SK-N-SH treated with all-trans-retinoic acid at 6 μM for 48 hours (cell line): ENCODE measurements around the gene CYTIP.

ENCODE experiments used
- ATAC-seq: fragments of 200-7000 bp; cut with Tn5 transposase; 3 replicates; pipeline ENCODE4 v1.9.1; 2020; ENCODE audit warnings: mild to moderate bottlenecking, moderate library complexity
- ARNTL ChIP-seq: fragments of 450-650 bp; formaldehyde crosslinking; IDR thresholded peaks from 2 replicates; pipeline ENCODE4 v1.5.0; 2020; ENCODE audit warnings: low read depth, mild to moderate bottlenecking, moderate library complexity, borderline replicate concordance
- ESRRG ChIP-seq: fragments of 250-450 bp; sonication (Bioruptor Pico); IDR thresholded peaks from 2 replicates; pipeline ENCODE4 v1.6.1; 2021; ENCODE audit warnings: mild to moderate bottlenecking
- GLIS3 ChIP-seq: fragments of 250-450 bp; sonication (Bioruptor Pico); IDR thresholded peaks from 2 replicates; pipeline ENCODE4 v1.5.0; 2020; ENCODE audit warnings: mild to moderate bottlenecking, moderate library complexity
- ISL1 ChIP-seq: fragments of 250-450 bp; sonication (Bioruptor Pico); IDR thresholded peaks from 2 replicates; pipeline ENCODE4 v2.1.2; 2022; ENCODE audit warnings: mild to moderate bottlenecking, moderate library complexity
- OSR1 ChIP-seq: fragments of 250-450 bp; sonication (Bioruptor Pico); IDR thresholded peaks from 2 replicates; pipeline ENCODE4 v1.8.0; 2022; ENCODE audit warnings: moderate library complexity, mild to moderate bottlenecking, inconsistent platforms
- PPARA ChIP-seq: fragments of 250-450 bp; sonication (Bioruptor Pico); IDR thresholded peaks from 2 replicates; pipeline ENCODE4 v1.5.0; 2020; ENCODE audit warnings: mild to moderate bottlenecking, borderline replicate concordance
- RARB ChIP-seq: fragments of 250-450 bp; sonication (Bioruptor Pico); IDR thresholded peaks from 2 replicates; pipeline ENCODE4 v1.8.0; 2021; ENCODE audit warnings: mild to moderate bottlenecking, moderate library complexity
- SNAI2 ChIP-seq: fragments of 250-450 bp; sonication (Bioruptor Pico); IDR thresholded peaks from 2 replicates; pipeline ENCODE4 v1.5.0; 2020; ENCODE audit warnings: mild to moderate bottlenecking, moderate library complexity
- TCF4 ChIP-seq: fragments of 250-450 bp; sonication (Bioruptor Pico); IDR thresholded peaks from 2 replicates; pipeline ENCODE4 v1.8.0; 2021; ENCODE audit warnings: mild to moderate bottlenecking, moderate library complexity, borderline replicate concordance
- TOX ChIP-seq: fragments of 250-450 bp; sonication (Bioruptor Pico); IDR thresholded peaks from 2 replicates; pipeline ENCODE4 v1.8.0; 2021; ENCODE audit warnings: mild to moderate bottlenecking, moderate library complexity, borderline replicate concordance
- ZC3H10 ChIP-seq: fragments of 250-450 bp; sonication (Bioruptor Pico); IDR thresholded peaks from 2 replicates; pipeline ENCODE4 v1.5.1; 2021; ENCODE audit warnings: mild to moderate bottlenecking, moderate library complexity
- ZFP3 ChIP-seq: fragments of 250-450 bp; sonication (Bioruptor Pico); IDR thresholded peaks from 2 replicates; pipeline ENCODE4 v1.5.0; 2020; ENCODE audit warnings: mild to moderate bottlenecking, moderate library complexity
- ZFP30 ChIP-seq: fragments of 450-650 bp; formaldehyde crosslinking; IDR thresholded peaks from 2 replicates; pipeline ENCODE4 v1.5.0; 2022; ENCODE audit warnings: mild to moderate bottlenecking, moderate library complexity
- ZNF565 ChIP-seq: fragments of 450-650 bp; formaldehyde crosslinking; conservative IDR thresholded peaks from 2 replicates; pipeline ENCODE4 v1.5.0; 2020; ENCODE audit warnings: low read depth, mild to moderate bottlenecking, moderate library complexity
- ZNF70 ChIP-seq: fragments of 450-650 bp; formaldehyde crosslinking; IDR thresholded peaks from 2 replicates; pipeline ENCODE4 v1.5.0; 2020; ENCODE audit warnings: mild to moderate bottlenecking, moderate library complexity
- ZNF8 ChIP-seq: fragments of 450-650 bp; formaldehyde crosslinking; IDR thresholded peaks from 2 replicates; pipeline ENCODE4 v1.5.0; 2020; ENCODE audit warnings: mild to moderate bottlenecking, moderate library complexity
- TF ChIP-seq, protein P1 (sequence below): fragments of 250-450 bp; sonication (Bioruptor Pico); IDR thresholded peaks from 2 replicates; pipeline ENCODE4 v1.5.1; 2021; ENCODE audit warnings: mild to moderate bottlenecking, moderate library complexity
- TF ChIP-seq, protein P2 (sequence below): fragments of 250-450 bp; sonication (Bioruptor Pico); IDR thresholded peaks from 2 replicates; pipeline ENCODE4 v1.5.0; 2020; ENCODE audit warnings: mild to moderate bottlenecking, moderate library complexity
- TF ChIP-seq, protein P3 (sequence below): fragments of 250-450 bp; sonication (Bioruptor Pico); IDR thresholded peaks from 2 replicates; pipeline ENCODE4 v1.8.0; 2021; ENCODE audit warnings: low read depth, mild to moderate bottlenecking, moderate library complexity, borderline replicate concordance
- TF ChIP-seq, protein P4 (sequence below): fragments of 250-450 bp; sonication (Bioruptor Pico); IDR thresholded peaks from 2 replicates; pipeline ENCODE4 v1.8.0; 2020; ENCODE audit warnings: mild to moderate bottlenecking, moderate library complexity, borderline replicate concordance
- TF ChIP-seq, protein P5 (sequence below): fragments of 250-450 bp; sonication (Bioruptor Pico); IDR thresholded peaks from 2 replicates; pipeline ENCODE4 v1.5.1; 2020; ENCODE audit warnings: low read depth, mild to moderate bottlenecking, moderate library complexity

The CYTIP gene

DNA sequence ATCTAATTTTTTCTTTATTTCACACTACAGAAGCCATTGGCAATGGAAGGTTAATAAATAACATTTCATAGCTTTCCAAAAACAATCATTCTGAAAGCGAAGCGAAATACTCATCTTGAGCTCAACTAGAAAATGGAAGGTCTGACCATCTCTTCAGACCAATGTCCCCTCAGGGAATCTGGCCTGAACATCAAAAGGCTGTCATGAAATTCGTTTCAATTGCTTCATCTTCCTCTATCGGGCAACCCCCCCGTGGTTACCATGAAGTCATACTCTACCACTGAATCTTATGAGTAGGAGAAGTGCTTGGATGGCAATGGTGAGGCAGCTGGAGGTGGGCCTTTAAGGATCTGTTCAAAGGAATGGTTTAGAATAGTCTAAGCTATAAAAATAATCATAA, 22.9 kb upstream of the CYTIP start:
- no peak for ATAC-seq
- TF ChIP-seq OSR1 (CRISPR knock-in tag) (no peak), SNAI2 (no peak), ZNF70 (CRISPR knock-in tag) (no peak), ISL1 (CRISPR knock-in tag) (no peak), ZNF8 (CRISPR knock-in tag) (no peak), TCF4 (CRISPR knock-in tag) (no peak), ZFP3 (CRISPR knock-in tag) (no peak), PPARA (no peak), ZNF565 (CRISPR knock-in tag) (no peak), ZFP30 (CRISPR knock-in tag) (no peak), ARNTL (no peak)
- TF ChIP-seq, protein P1, sequence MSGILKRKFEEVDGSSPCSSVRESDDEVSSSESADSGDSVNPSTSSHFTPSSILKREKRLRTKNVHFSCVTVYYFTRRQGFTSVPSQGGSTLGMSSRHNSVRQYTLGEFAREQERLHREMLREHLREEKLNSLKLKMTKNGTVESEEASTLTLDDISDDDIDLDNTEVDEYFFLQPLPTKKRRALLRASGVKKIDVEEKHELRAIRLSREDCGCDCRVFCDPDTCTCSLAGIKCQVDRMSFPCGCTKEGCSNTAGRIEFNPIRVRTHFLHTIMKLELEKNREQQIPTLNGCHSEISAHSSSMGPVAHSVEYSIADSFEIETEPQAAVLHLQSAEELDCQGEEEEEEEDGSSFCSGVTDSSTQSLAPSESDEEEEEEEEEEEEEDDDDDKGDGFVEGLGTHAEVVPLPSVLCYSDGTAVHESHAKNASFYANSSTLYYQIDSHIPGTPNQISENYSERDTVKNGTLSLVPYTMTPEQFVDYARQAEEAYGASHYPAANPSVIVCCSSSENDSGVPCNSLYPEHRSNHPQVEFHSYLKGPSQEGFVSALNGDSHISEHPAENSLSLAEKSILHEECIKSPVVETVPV: no peak
- TF ChIP-seq, protein P2, sequence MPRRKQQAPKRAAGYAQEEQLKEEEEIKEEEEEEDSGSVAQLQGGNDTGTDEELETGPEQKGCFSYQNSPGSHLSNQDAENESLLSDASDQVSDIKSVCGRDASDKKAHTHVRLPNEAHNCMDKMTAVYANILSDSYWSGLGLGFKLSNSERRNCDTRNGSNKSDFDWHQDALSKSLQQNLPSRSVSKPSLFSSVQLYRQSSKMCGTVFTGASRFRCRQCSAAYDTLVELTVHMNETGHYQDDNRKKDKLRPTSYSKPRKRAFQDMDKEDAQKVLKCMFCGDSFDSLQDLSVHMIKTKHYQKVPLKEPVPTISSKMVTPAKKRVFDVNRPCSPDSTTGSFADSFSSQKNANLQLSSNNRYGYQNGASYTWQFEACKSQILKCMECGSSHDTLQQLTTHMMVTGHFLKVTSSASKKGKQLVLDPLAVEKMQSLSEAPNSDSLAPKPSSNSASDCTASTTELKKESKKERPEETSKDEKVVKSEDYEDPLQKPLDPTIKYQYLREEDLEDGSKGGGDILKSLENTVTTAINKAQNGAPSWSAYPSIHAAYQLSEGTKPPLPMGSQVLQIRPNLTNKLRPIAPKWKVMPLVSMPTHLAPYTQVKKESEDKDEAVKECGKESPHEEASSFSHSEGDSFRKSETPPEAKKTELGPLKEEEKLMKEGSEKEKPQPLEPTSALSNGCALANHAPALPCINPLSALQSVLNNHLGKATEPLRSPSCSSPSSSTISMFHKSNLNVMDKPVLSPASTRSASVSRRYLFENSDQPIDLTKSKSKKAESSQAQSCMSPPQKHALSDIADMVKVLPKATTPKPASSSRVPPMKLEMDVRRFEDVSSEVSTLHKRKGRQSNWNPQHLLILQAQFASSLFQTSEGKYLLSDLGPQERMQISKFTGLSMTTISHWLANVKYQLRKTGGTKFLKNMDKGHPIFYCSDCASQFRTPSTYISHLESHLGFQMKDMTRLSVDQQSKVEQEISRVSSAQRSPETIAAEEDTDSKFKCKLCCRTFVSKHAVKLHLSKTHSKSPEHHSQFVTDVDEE: no peak
- TF ChIP-seq, protein P3, sequence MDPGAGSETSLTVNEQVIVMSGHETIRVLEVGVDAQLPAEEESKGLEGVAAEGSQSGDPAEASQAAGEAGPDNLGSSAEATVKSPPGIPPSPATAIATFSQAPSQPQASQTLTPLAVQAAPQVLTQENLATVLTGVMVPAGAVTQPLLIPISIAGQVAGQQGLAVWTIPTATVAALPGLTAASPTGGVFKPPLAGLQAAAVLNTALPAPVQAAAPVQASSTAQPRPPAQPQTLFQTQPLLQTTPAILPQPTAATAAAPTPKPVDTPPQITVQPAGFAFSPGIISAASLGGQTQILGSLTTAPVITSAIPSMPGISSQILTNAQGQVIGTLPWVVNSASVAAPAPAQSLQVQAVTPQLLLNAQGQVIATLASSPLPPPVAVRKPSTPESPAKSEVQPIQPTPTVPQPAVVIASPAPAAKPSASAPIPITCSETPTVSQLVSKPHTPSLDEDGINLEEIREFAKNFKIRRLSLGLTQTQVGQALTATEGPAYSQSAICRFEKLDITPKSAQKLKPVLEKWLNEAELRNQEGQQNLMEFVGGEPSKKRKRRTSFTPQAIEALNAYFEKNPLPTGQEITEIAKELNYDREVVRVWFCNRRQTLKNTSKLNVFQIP (CRISPR knock-in tag): no peak
- TF ChIP-seq, protein P4, sequence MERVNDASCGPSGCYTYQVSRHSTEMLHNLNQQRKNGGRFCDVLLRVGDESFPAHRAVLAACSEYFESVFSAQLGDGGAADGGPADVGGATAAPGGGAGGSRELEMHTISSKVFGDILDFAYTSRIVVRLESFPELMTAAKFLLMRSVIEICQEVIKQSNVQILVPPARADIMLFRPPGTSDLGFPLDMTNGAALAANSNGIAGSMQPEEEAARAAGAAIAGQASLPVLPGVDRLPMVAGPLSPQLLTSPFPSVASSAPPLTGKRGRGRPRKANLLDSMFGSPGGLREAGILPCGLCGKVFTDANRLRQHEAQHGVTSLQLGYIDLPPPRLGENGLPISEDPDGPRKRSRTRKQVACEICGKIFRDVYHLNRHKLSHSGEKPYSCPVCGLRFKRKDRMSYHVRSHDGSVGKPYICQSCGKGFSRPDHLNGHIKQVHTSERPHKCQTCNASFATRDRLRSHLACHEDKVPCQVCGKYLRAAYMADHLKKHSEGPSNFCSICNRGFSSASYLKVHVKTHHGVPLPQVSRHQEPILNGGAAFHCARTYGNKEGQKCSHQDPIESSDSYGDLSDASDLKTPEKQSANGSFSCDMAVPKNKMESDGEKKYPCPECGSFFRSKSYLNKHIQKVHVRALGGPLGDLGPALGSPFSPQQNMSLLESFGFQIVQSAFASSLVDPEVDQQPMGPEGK: no peak

DNA sequence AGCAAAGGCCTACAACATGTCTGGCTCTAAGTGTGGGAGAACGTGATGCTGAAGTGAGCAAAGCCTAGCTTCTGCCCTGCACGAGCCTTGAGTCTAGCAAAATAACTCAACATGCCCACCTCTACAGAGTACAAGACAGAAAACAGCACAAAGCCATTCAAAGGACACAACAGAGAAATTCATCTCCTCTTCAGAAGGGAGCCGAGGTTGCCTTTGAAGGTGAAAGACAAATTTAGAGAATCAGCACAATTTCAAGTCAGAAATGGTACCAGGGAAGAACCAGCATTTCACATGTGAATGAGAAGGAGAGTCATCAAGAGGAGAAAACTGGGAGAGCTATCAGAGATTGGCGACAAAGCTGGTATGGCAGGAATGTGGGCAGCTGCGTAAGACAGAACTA, 21.7 kb upstream of the CYTIP start:
- TF ChIP-seq, protein P5, sequence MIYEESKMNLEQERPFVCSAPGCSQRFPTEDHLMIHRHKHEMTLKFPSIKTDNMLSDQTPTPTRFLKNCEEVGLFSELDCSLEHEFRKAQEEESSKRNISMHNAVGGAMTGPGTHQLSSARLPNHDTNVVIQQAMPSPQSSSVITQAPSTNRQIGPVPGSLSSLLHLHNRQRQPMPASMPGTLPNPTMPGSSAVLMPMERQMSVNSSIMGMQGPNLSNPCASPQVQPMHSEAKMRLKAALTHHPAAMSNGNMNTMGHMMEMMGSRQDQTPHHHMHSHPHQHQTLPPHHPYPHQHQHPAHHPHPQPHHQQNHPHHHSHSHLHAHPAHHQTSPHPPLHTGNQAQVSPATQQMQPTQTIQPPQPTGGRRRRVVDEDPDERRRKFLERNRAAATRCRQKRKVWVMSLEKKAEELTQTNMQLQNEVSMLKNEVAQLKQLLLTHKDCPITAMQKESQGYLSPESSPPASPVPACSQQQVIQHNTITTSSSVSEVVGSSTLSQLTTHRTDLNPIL (CRISPR knock-in tag): no peak
- no peak for TF ChIP-seq RARB
- TF ChIP-seq TCF4 (CRISPR knock-in tag): no peak
- no peak for TF ChIP-seq GLIS3 (CRISPR knock-in tag)
- TF ChIP-seq, protein P4: no peak
- TF ChIP-seq ESRRG: no peak
- TF ChIP-seq PPARA: no peak
- no peak for TF ChIP-seq ZC3H10 (CRISPR knock-in tag)
- TF ChIP-seq, protein P2: no peak
- no peak for TF ChIP-seq ZNF70 (CRISPR knock-in tag)
- no peak for TF ChIP-seq ZNF565 (CRISPR knock-in tag)
- TF ChIP-seq ZFP30 (CRISPR knock-in tag): no peak
- TF ChIP-seq ARNTL: no peak
- TF ChIP-seq TOX (CRISPR knock-in tag): no peak
- TF ChIP-seq ZFP3 (CRISPR knock-in tag): no peak
- no peak for ATAC-seq
